MV-4-11 (cell line): ENCODE measurements around the gene GYG2.
"Not testable (repeated sequence)": the region's sequence is repeated elsewhere in the genome, so short reads cannot be mapped to it uniquely, and the experiment has no call there.

ENCODE experiments used
- DNase-seq: peaks from one replicate; lab custom pipeline; 2025; lab: John Stamatoyannopoulos, UW

GYG2 gene

GRCh38 chrX:2871831-2872230, 43.1 kb downstream of the GYG2 start:
- DNase-seq = no peak

DNA sequence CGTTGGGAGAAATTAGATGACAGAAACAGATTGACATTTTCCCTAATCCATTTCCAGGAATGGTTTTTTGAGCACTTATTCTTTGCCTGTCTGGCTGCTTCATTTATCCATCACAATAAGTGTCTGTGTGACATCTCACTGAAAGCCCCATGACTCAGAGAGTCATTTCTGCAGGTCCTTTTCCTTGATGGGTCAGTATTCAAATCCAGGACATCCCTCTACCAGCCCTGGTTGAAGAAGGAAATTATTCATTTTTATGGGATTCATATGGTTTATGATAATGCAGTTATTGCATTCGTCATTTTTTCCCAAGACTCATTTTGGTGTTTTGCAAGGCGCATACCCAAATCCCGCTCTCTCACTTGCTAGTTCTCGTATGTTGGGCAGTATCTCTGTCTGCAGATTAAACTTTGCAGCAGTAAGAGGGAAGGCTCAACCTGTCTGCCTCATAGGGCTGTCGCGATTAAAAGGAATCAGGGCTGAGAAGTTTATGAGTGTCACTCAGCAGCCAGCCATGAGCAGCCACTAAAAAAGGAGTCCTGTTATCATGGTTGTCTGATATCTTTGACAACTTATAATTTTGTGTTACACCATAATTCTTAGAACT, 44.0 kb downstream of the GYG2 start:
- no peak for DNase-seq

GRCh38 chrX:2874222-2875135, 45.7 kb downstream of the GYG2 start:
- DNase-seq = no peak

DNA sequence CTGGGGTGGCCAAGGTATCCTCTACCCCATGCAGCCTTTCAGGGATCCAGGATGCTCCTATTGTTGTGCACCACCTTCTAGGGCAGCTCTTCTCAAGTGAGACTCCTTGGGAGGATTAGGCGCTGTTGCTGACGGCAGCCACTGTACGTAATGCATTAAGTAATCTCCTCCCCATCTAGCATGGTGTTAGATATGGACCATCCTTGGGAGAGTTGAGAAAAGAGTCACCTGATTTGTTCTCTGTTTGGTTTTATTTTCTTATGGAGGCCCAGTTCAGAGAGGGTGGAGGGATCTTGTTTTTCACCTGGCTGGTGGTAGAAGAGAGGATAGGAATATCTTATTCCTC, 46.4 kb downstream of the GYG2 start:
- DNase-seq = no peak

DNA sequence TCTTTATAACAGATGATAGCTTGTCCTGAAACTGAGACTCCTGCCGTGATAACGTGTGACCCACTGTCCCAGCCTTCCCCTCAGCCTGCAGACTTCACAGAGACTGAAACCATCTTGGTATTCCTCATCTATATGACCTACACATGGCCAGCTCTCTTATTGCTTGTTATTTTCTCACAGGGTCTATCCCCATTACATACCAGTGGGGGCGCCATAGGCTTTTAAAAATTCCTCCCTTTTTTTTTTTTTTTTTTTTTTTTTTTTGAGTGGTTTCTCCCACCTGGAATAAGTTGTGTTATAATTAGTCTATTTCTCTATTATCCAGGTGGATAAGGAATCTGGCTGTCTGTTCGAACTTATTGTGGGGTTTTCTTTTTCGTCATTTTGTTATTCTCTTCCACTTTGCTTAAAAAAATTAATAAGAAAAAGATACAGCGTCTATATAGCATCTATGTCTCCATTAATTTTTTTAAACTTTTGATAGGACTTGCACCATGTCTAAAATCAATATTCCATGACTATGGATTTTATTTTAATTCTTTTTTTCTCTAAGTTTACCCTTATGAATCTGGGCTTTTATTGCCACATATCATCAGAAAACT, 47.2 kb downstream of the GYG2 start:
- peak; percentile 0 for DNase-seq

DNA sequence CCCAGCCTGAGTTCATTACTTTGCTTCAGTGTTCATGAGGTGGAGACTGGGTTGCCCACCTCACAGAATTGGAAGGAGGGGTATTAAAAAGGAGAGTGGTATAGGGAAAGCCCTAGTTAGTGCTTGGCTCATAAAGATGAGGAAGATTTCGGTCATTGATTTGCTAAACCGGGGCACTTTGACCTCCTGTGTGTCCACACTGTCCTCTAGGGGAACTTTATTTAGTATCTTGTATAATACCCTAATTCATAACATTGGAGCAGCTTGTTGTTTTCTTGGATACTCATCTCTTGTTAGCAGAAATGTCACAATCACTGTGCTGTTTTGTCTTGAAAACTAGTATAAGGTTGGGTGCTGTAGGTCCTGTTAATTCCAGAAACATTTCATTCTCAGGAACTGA, 49.8 kb downstream of the GYG2 start:
- no peak for DNase-seq

GRCh38 chrX:2879670-2880069, 50.9 kb downstream of the GYG2 start:
- no peak for DNase-seq

GRCh38 chrX:2883770-2884169, 55.0 kb downstream of the GYG2 start:
- no peak for DNase-seq

DNA sequence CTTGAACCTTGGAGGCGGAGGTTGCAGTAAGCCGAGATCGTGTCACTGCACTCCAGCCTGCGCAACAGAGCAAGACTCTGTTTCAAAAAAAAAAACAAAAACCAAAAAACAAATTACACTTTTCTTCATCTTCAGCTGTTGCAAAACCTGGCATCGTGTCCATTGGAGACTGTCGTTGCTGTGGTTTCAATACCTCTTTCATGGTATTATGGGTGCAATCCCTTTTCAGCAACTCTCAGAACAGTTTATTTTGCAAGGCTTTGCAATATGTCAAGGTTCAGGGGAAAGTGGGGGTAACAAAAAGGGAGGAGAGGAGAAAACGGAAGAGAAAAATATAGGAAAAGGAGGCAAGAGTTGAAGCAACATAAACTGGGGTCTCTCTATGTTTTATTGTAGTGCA, 59.6 kb downstream of the GYG2 start:
- DNase-seq = peak; percentile 85

DNA sequence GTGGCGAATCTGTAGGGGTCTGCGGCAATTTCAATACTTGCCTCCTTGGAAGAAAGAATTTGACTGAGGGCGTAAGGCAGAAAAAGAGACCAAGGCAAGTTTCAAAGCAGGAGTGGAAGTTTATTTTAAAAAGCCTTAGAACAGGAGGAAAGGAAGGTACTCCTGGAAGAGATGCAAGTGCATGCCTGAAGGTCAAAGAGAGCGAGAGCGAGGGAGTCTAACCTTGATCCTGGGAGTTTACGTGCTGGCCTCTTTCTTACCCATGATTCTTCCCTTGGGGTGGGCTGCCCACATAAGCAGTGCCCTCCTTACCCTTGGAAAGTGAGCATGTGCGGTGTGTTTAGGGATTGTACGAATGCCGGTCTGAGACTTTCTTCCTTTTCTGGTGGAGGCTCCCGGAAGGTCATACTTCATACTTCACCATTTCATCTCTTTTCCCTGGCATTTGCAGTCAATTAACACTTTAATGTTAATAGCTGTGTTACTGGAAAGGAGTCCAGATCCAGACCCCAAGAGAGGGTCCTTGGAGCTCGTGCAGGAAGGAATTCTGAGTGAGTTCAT, 60.4 kb downstream of the GYG2 start:
- no peak for DNase-seq

- not testable (repeated sequence) for DNase-seq
Observed at GRCh38 chrX:2889706-2890490, 61.2 kb downstream of the GYG2 start.

- not testable (repeated sequence) for DNase-seq
Observed at GRCh38 chrX:2890536-2891460, 62.1 kb downstream of the GYG2 start.

- DNase-seq = no peak
Observed at GRCh38 chrX:2892816-2893215, 64.1 kb downstream of the GYG2 start.

- DNase-seq = peak; percentile 82
Observed at GRCh38 chrX:2894885-2895292, 66.2 kb downstream of the GYG2 start.

- DNase-seq = no peak
Observed at GRCh38 chrX:2897311-2897689, 68.6 kb downstream of the GYG2 start.

GRCh38 chrX:2897690-2898623, 69.2 kb downstream of the GYG2 start:
- peak; percentile 59 for DNase-seq

- DNase-seq = no peak
Observed at GRCh38 chrX:2898846-2899512, 70.2 kb downstream of the GYG2 start.

- DNase-seq = peak; percentile 16
Observed at GRCh38 chrX:2901367-2902036, 72.8 kb downstream of the GYG2 start.

GRCh38 chrX:2902841-2903240, 74.1 kb downstream of the GYG2 start:
- no peak for DNase-seq
